ENCODE results near the gene SPDYC. TPM values are rescaled to one million over a fixed set of nuclear protein-coding genes. Genes with fewer than 3 reads are reported as not detected.

The SPDYC gene
- total and polyA plus RNA-seq, 2 of the 13 experiments (the other 11 are each of a cell fraction or from before 2014, with no cell fraction given): 0.15 to 0.33 TPM

GRCh38 chr11:65180877-65181568 lies 11.0 kb downstream of the SPDYC start (continued):
- TF ChIP-seq ZBTB4 (CRISPR knock-in tag; IDR thresholded peaks at IDR 0.05; ENCODE audit: borderline replicate concordance) (0 out of 2 replicates have a peak, but pooled peaks have one; percentile 43), RFX1 (IDR thresholded peaks at IDR 0.05) (no peak), MATR3 (CRISPR knock-in tag; IDR thresholded peaks at IDR 0.05) (no peak), ZFP41 (CRISPR knock-in tag; IDR thresholded peaks at IDR 0.05; ENCODE audit: borderline replicate concordance) (peak; percentile 64; the same call in 1 of the 2 replicates), TAF1 (CRISPR knock-in tag; IDR thresholded peaks at IDR 0.05) (peak; percentile 19; the same call in 1 of the 2 replicates), HNRNPL (IDR thresholded peaks at IDR 0.05; ENCODE audit: low read depth, low read length) (0 out of 2 replicates have a peak, but pooled peaks have one; percentile 23), ZNF761 (CRISPR knock-in tag; conservative IDR thresholded peaks at IDR 0.05) (no peak; the same call in 1 of the 2 replicates), PITX1 (CRISPR knock-in tag; IDR thresholded peaks at IDR 0.05) (no peak), AGO2 (optimal IDR thresholded peaks at IDR 0.05; ENCODE audit: low read depth, low read length) (peak; percentile 48), CERS6 (CRISPR knock-in tag; IDR thresholded peaks at IDR 0.05) (no peak), CBFB (CRISPR knock-in tag; IDR thresholded peaks at IDR 0.05) (0 out of 2 replicates have a peak, but pooled peaks have one; percentile 46), THAP9 (CRISPR knock-in tag; IDR thresholded peaks at IDR 0.05; ENCODE audit: borderline replicate concordance) (peak; percentile 51; the same call in 1 of the 2 replicates), HIC2 (CRISPR knock-in tag; IDR thresholded peaks at IDR 0.05; ENCODE audit: low read depth) (peak; percentile 38; the same call in 1 of the 2 replicates), ZC3H4 (CRISPR knock-in tag; IDR thresholded peaks at IDR 0.05; ENCODE audit: borderline replicate concordance) (no peak), ELF4 (CRISPR knock-in tag; IDR thresholded peaks at IDR 0.05; ENCODE audit: borderline replicate concordance) (no peak), TOE1 (CRISPR knock-in tag; IDR thresholded peaks at IDR 0.05) (no peak), IRF9 (CRISPR knock-in tag; IDR thresholded peaks at IDR 0.05; ENCODE audit: borderline replicate concordance) (peak; percentile 51; the same call in 1 of the 2 replicates), POLR2A (IDR thresholded peaks at IDR 0.05; ENCODE audit: insufficient read depth in 1 of 2, low read depth in 2 of 2, low read length in 2 of 2) (peak in 1 of 2 experiments; percentile 47; a peak in 1 of 4 replicates), ZNF432 (CRISPR knock-in tag; IDR thresholded peaks at IDR 0.05; ENCODE audit: borderline replicate concordance) (no peak)

All from HepG2 (cell line).